Body of pancreas (tissue), 4 donors: ENCODE data around the gene NOCT. TPM values are rescaled to one million over a fixed set of nuclear protein-coding genes. Genes with fewer than 3 reads are reported as not detected.
"Not testable (repeated sequence)": the region's sequence is repeated elsewhere in the genome, so short reads cannot be mapped to it uniquely, and the experiment has no call there.

Source experiments
- ATAC-seq: fragments of 150-250 bp; one replicate; pipeline ENCODE4 v1.9.1; 2016
- DNase-seq, 4 donors: peaks; one replicate each; pipeline ENCODE4 v3.0.0-alpha.2; 2019
- H3K27ac ChIP-seq, 4 donors: fragments of 200-600 bp; sonication (generic); 1 replicate in 3 of 4; 2 replicates in 1 of 4; pipeline versions ENCODE4 v1.5.1 to v1.6.1; 2016 to 2019; ENCODE audit warnings: mild to moderate bottlenecking in 1 of 4, mixed read lengths in 1 of 4, moderate library complexity in 1 of 4
- H3K27me3 ChIP-seq, 2 donors: fragments of 200-600 bp; sonication (generic); one replicate each; pipeline ENCODE4 v1.6.0; 2016; ENCODE audit warnings: mild to moderate bottlenecking in 1 of 2
- H3K36me3 ChIP-seq, 2 donors: fragments of 200-600 bp; sonication (generic); replicated peaks in 1 of 2; 2 replicates each; pipeline ENCODE4 v1.5.1; 2016; ENCODE audit warnings: low read depth in 2 of 2; ENCODE audit not compliant: insufficient read depth in 1 of 2
- H3K4me1 ChIP-seq: fragments of 200-600 bp; sonication (generic); one replicate; pipeline ENCODE4 v1.6.0; 2016
- H3K4me3 ChIP-seq, 2 donors: fragments of 200-600 bp; sonication (generic); 1 replicate in 1 of 2; 2 replicates in 1 of 2; pipeline ENCODE4 v1.5.1; 2016 to 2019
- H3K9me3 ChIP-seq, 3 donors: fragments of 200-600 bp; sonication (generic); 1 replicate in 2 of 3; 2 replicates in 1 of 3; pipeline ENCODE4 v1.5.1; 2016
- CTCF ChIP-seq, 7 experiments: fragments of 450-650 bp in 4 of 7; fragments of 200-600 bp in 3 of 7; sonication (generic) in 3 of 7; IDR thresholded peaks; one replicate each; pipeline ENCODE4 v1.5.1; 2016 to 2019; ENCODE audit warnings: antibody characterized with exemption in 7 of 7
- POLR2A ChIP-seq, 3 donors: fragments of 450-650 bp; IDR thresholded peaks; one replicate each; pipeline ENCODE4 v1.6.1; 2016; ENCODE audit warnings: antibody characterized with exemption in 3 of 3, mild to moderate bottlenecking in 2 of 3
- WGBS, 2 donors: methylation state at CpG; one replicate each; pipeline ENCODE4 v1.1.5; 2017; 5-methylcytosine and 5-hydroxymethylcytosine counted together
- intact Hi-C: fragments of 100-400 bp; cut with DNase I; formaldehyde crosslinking; loops from one replicate; pipeline ENCODE4 v1.15.1; 2023
- total RNA-seq, 2 donors: library from RNA; depleted of rRNA; stranded (reverse); fragments of >200 nt; gene quantifications; one replicate each; pipeline ENCODE4 v1.1.0, GENCODE V29; 2016

Gene NOCT
- total RNA-seq, 2 donors from 2014 or later, result 5.7 to 11.9 TPM

GRCh38 chr4:138996090-138996489 is 19.5 kb upstream of the NOCT start:
- H3K27me3 ChIP-seq, result no peaks in the 10 kb centered on the region
- no peaks in the 10 kb centered on the region for H3K4me1 ChIP-seq
- no peak overlapping the region for H3K4me3 ChIP-seq
- WGBS, 2 donors, result 77 to 81% methylated on average over 6 of the region's 6 CpGs
- H3K27ac ChIP-seq, result no peak overlapping the region
- H3K9me3 ChIP-seq, result no peaks in the 10 kb centered on the region
- no peaks in the 10 kb centered on the region for H3K36me3 ChIP-seq
- no peak for DNase-seq
- TF ChIP-seq POLR2A (IDR thresholded peaks at IDR 0.05), result no peak
- no peak for TF ChIP-seq CTCF (IDR thresholded peaks at IDR 0.05)
- intact Hi-C loops, result no loop called here
- no peak for ATAC-seq

- ATAC-seq (no peak), DNase-seq (no peak)
- 85 to 90% methylated on average over 6 of the region's 6 CpGs for WGBS, 2 donors
- TF ChIP-seq CTCF (IDR thresholded peaks at IDR 0.05) (no peak), POLR2A (IDR thresholded peaks at IDR 0.05) (no peak)
- Histone ChIP-seq H3K4me3 (no peak overlapping the region), H3K4me1 (no peaks in the 10 kb centered on the region), H3K27me3 (no peaks in the 10 kb centered on the region), H3K9me3 (no peaks in the 10 kb centered on the region), H3K27ac (no peak overlapping the region), H3K36me3 (no peaks in the 10 kb centered on the region)
- intact Hi-C loops, result no loop called here
These were observed 15.9 kb upstream of the NOCT start for GRCh38 chr4:138999666-139000065.

DNA sequence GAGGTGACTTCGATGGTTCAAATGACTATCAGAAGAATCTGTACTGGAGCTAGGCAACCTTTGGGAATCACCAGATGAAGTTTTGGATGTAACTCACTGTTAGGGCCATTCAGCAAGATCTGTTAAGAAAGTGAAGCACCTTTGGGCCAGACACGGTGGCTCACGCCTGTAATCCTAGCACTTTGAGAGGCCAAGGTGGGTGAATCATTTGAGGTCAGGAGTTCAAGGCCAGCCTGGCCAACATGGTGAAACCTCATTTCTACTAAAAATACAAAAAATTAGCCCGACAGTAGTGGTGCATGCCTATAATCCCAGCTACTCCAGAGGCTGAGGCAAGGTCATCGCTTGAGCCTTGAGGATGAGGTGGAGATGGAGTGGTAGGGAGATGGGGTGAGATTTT is 15.4 kb upstream of the NOCT start:
- DNase-seq, H3K27ac ChIP-seq, ATAC-seq, intact Hi-C loops, H3K9me3 ChIP-seq, H3K4me3 ChIP-seq, H3K4me1 ChIP-seq, H3K27me3 ChIP-seq, H3K36me3 ChIP-seq: not testable (repeated sequence)
- 88 to 100% methylated on average over 5 of the region's 5 CpGs for WGBS, 2 donors

GRCh38 chr4:139001430-139001829 is 14.2 kb upstream of the NOCT start:
- H3K9me3 ChIP-seq, H3K27me3 ChIP-seq, H3K4me1 ChIP-seq, intact Hi-C loops, H3K4me3 ChIP-seq, H3K36me3 ChIP-seq, H3K27ac ChIP-seq, ATAC-seq, DNase-seq: not testable (repeated sequence)
- WGBS, 2 donors, result 76 to 88% methylated on average over 7 of the region's 7 CpGs

GRCh38 chr4:139003668-139004067 is 11.9 kb upstream of the NOCT start:
- H3K9me3 ChIP-seq, ATAC-seq, H3K27me3 ChIP-seq, intact Hi-C loops, H3K27ac ChIP-seq, H3K36me3 ChIP-seq, DNase-seq, H3K4me3 ChIP-seq, H3K4me1 ChIP-seq: not testable (repeated sequence)
- 93 to 96% methylated on average over 4 of the region's 4 CpGs for WGBS, 2 donors

- 86 to 89% methylated on average over 5 of the region's 5 CpGs for WGBS, 2 donors
- no peak for TF ChIP-seq POLR2A (IDR thresholded peaks at IDR 0.05)
- TF ChIP-seq CTCF (IDR thresholded peaks at IDR 0.05), result no peak
- no peak overlapping the region for H3K4me3 ChIP-seq
These were observed 9.8 kb upstream of the NOCT start for GRCh38 chr4:139005774-139006173.

More at GRCh38 chr4:139005774-139006173, 9.8 kb upstream of the NOCT start:
- DNase-seq, result no peak
- no peak overlapping the region for H3K27ac ChIP-seq
- no peaks in the 10 kb centered on the region for H3K27me3 ChIP-seq
- no peaks in the 10 kb centered on the region for H3K4me1 ChIP-seq
- no peak for ATAC-seq
- no peaks in the 10 kb centered on the region for H3K36me3 ChIP-seq
- no peaks in the 10 kb centered on the region for H3K9me3 ChIP-seq
- intact Hi-C loops, result no loop called here
